Panc1 (cell line): ENCODE data around the gene CCM2.

Experiments used
- SIN3A ChIP-seq: IDR thresholded peaks from 2 replicates; pipeline ENCODE4 v1.6.1; 2012; ENCODE audit warnings: low read depth, mild to moderate bottlenecking, low read length, moderate library complexity, borderline replicate concordance; ENCODE audit not compliant: insufficient read depth
- TF ChIP-seq, protein P1 (sequence below): fragments of 450-650 bp; IDR thresholded peaks from 2 replicates; pipeline ENCODE4 v1.5.1; 2017; ENCODE audit warnings: mild to moderate bottlenecking

DNA sequence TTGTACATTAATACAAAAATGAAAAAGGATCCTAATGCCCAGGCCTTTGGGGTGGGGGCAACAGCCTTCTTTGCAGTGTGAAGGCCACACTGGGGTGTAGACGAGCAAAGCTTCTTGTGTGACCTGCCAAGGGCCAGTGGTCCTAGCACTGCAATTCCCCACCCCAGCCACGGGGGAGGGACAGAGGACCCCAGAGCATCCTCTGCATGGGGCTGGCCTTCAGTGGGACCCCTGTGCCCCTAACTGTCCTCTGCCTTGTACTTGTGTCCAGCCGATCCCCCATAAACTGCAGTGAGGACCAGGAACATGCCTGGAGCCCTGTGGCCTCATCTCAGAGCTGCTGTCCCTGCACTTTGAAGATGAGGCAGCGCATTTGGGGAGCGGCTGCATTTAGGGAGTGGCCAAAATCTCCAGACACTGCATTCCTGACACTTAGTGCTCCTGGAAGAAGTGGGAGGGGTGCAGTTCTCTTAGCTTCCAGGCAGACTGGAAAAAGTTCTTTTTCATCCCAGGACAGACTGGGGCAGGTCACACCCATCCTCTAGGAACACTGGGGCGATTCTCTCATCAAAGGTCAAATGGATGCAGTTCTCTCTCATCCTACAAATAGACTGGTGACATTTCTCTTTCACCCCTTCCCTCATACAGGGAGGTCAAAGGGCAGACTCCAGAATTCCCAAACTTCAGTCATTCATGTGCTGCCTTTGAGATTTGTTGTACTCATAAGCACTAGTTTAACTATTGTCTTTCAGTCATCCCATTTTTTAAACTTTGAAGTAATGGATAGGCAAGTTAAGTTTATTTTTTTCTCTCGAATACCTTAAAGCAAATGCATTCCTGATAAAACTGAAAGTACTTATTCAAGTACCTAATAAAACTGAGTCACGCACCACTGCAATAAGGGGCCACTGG, 20.3 kb upstream of the CCM2 start:
- TF ChIP-seq, protein P1, sequence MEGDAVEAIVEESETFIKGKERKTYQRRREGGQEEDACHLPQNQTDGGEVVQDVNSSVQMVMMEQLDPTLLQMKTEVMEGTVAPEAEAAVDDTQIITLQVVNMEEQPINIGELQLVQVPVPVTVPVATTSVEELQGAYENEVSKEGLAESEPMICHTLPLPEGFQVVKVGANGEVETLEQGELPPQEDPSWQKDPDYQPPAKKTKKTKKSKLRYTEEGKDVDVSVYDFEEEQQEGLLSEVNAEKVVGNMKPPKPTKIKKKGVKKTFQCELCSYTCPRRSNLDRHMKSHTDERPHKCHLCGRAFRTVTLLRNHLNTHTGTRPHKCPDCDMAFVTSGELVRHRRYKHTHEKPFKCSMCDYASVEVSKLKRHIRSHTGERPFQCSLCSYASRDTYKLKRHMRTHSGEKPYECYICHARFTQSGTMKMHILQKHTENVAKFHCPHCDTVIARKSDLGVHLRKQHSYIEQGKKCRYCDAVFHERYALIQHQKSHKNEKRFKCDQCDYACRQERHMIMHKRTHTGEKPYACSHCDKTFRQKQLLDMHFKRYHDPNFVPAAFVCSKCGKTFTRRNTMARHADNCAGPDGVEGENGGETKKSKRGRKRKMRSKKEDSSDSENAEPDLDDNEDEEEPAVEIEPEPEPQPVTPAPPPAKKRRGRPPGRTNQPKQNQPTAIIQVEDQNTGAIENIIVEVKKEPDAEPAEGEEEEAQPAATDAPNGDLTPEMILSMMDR: no peak
- no peak for TF ChIP-seq SIN3A
